GM12892 (cell line): ENCODE measurements around the gene TUBB6.

Source experiments
- POLR2A ChIP-seq: IDR thresholded peaks from 2 replicates; pipeline ENCODE4 v1.6.1; 2011; ENCODE audit warnings: low read depth, low read length, control low read depth
- POLR2AphosphoS5 ChIP-seq: IDR thresholded peaks from 2 replicates; pipeline ENCODE4 v1.6.1; 2011; ENCODE audit warnings: low read depth, low read length, control low read depth
- TAF1 ChIP-seq: IDR thresholded peaks from 2 replicates; pipeline ENCODE4 v1.6.1; 2011; ENCODE audit warnings: low read depth, mild to moderate bottlenecking, control low read depth, low read length, borderline replicate concordance

- no peak for TF ChIP-seq POLR2A
- no peak for TF ChIP-seq POLR2AphosphoS5
- no peak for TF ChIP-seq TAF1
Measured at GRCh38 chr18:12264864-12265263, 43.2 kb upstream of the TUBB6 start.
